SK-N-SH treated with all-trans-retinoic acid at 6 μM for 48 hours (cell line): ENCODE results near the gene DLX6.
A peak's percentile ranks its signal among the peaks of the same experiment; 100 is the strongest.

ENCODE experiments used
- ATAC-seq: fragments of 200-7000 bp; cut with Tn5 transposase; 3 replicates; pipeline ENCODE4 v1.9.1; 2020; ENCODE audit warnings: mild to moderate bottlenecking, moderate library complexity
- ARNTL ChIP-seq: fragments of 450-650 bp; formaldehyde crosslinking; IDR thresholded peaks from 2 replicates; pipeline ENCODE4 v1.5.0; 2020; ENCODE audit warnings: low read depth, mild to moderate bottlenecking, moderate library complexity, borderline replicate concordance
- BACH2 ChIP-seq: fragments of 250-450 bp; sonication (Bioruptor Pico); IDR thresholded peaks from 2 replicates; pipeline ENCODE4 v1.9.0; 2021; ENCODE audit warnings: mild to moderate bottlenecking, borderline replicate concordance
- CREB5 ChIP-seq: fragments of 250-450 bp; sonication (Bioruptor Pico); IDR thresholded peaks from 2 replicates; pipeline ENCODE4 v1.5.1; 2020; ENCODE audit warnings: low read depth, mild to moderate bottlenecking, moderate library complexity
- CSDC2 ChIP-seq: fragments of 250-450 bp; sonication (Bioruptor Pico); IDR thresholded peaks from 2 replicates; pipeline ENCODE4 v1.5.0; 2020; ENCODE audit warnings: mild to moderate bottlenecking, moderate library complexity
- CSRNP3 ChIP-seq: fragments of 250-450 bp; sonication (Bioruptor Pico); IDR thresholded peaks from 2 replicates; pipeline ENCODE4 v1.5.1; 2021; ENCODE audit warnings: mild to moderate bottlenecking, moderate library complexity
- ESRRG ChIP-seq: fragments of 250-450 bp; sonication (Bioruptor Pico); IDR thresholded peaks from 2 replicates; pipeline ENCODE4 v1.6.1; 2021; ENCODE audit warnings: mild to moderate bottlenecking
- OSR1 ChIP-seq: fragments of 250-450 bp; sonication (Bioruptor Pico); IDR thresholded peaks from 2 replicates; pipeline ENCODE4 v1.8.0; 2022; ENCODE audit warnings: moderate library complexity, mild to moderate bottlenecking, inconsistent platforms
- PATZ1 ChIP-seq: fragments of 250-450 bp; sonication (Bioruptor Pico); IDR thresholded peaks from 2 replicates; pipeline ENCODE4 v1.8.0; 2020; ENCODE audit warnings: mild to moderate bottlenecking, moderate library complexity, borderline replicate concordance
- POU6F1 ChIP-seq: fragments of 250-450 bp; sonication (Bioruptor Pico); IDR thresholded peaks from 2 replicates; pipeline ENCODE4 v1.8.0; 2021; ENCODE audit warnings: low read depth, mild to moderate bottlenecking, moderate library complexity, borderline replicate concordance
- PPARA ChIP-seq: fragments of 250-450 bp; sonication (Bioruptor Pico); IDR thresholded peaks from 2 replicates; pipeline ENCODE4 v1.5.0; 2020; ENCODE audit warnings: mild to moderate bottlenecking, borderline replicate concordance
- RARB ChIP-seq: fragments of 250-450 bp; sonication (Bioruptor Pico); IDR thresholded peaks from 2 replicates; pipeline ENCODE4 v1.8.0; 2021; ENCODE audit warnings: mild to moderate bottlenecking, moderate library complexity
- SNAI2 ChIP-seq: fragments of 250-450 bp; sonication (Bioruptor Pico); IDR thresholded peaks from 2 replicates; pipeline ENCODE4 v1.5.0; 2020; ENCODE audit warnings: mild to moderate bottlenecking, moderate library complexity
- TCF4 ChIP-seq: fragments of 250-450 bp; sonication (Bioruptor Pico); IDR thresholded peaks from 2 replicates; pipeline ENCODE4 v1.8.0; 2021; ENCODE audit warnings: mild to moderate bottlenecking, moderate library complexity, borderline replicate concordance
- TOX ChIP-seq: fragments of 250-450 bp; sonication (Bioruptor Pico); IDR thresholded peaks from 2 replicates; pipeline ENCODE4 v1.8.0; 2021; ENCODE audit warnings: mild to moderate bottlenecking, moderate library complexity, borderline replicate concordance
- TSHZ2 ChIP-seq: fragments of 250-450 bp; sonication (Bioruptor Pico); IDR thresholded peaks from 2 replicates; pipeline ENCODE4 v1.5.0; 2020; ENCODE audit warnings: mild to moderate bottlenecking, moderate library complexity
- ZC3H10 ChIP-seq: fragments of 250-450 bp; sonication (Bioruptor Pico); IDR thresholded peaks from 2 replicates; pipeline ENCODE4 v1.5.1; 2021; ENCODE audit warnings: mild to moderate bottlenecking, moderate library complexity
- ZFP3 ChIP-seq: fragments of 250-450 bp; sonication (Bioruptor Pico); IDR thresholded peaks from 2 replicates; pipeline ENCODE4 v1.5.0; 2020; ENCODE audit warnings: mild to moderate bottlenecking, moderate library complexity
- ZFP30 ChIP-seq: fragments of 450-650 bp; formaldehyde crosslinking; IDR thresholded peaks from 2 replicates; pipeline ENCODE4 v1.5.0; 2022; ENCODE audit warnings: mild to moderate bottlenecking, moderate library complexity
- ZNF70 ChIP-seq: fragments of 450-650 bp; formaldehyde crosslinking; IDR thresholded peaks from 2 replicates; pipeline ENCODE4 v1.5.0; 2020; ENCODE audit warnings: mild to moderate bottlenecking, moderate library complexity
- ZNF8 ChIP-seq: fragments of 450-650 bp; formaldehyde crosslinking; IDR thresholded peaks from 2 replicates; pipeline ENCODE4 v1.5.0; 2020; ENCODE audit warnings: mild to moderate bottlenecking, moderate library complexity

The DLX6 gene

GRCh38 chr7:97015756-97016380, 10.5 kb downstream of the DLX6 start:
- ATAC-seq = peak; percentile 6; the same call in 1 of the 3 replicates
- TF ChIP-seq OSR1 (CRISPR knock-in tag) = no peak
- no peak for TF ChIP-seq ZC3H10 (CRISPR knock-in tag)
- TF ChIP-seq PATZ1 (CRISPR knock-in tag) = no peak
- no peak for TF ChIP-seq ESRRG (CRISPR knock-in tag)
- no peak for TF ChIP-seq POU6F1 (CRISPR knock-in tag)
- no peak for TF ChIP-seq SNAI2
- TF ChIP-seq ZFP3 (CRISPR knock-in tag) = no peak
- TF ChIP-seq BACH2 (CRISPR knock-in tag) = no peak
- TF ChIP-seq CREB5 (CRISPR knock-in tag) = no peak
- no peak for TF ChIP-seq CSDC2 (CRISPR knock-in tag)
- TF ChIP-seq PPARA (CRISPR knock-in tag) = no peak
- no peak for TF ChIP-seq ZNF8
- no peak for TF ChIP-seq ARNTL (CRISPR knock-in tag)

- ATAC-seq = peak; percentile 72
- no peak for TF ChIP-seq TOX (CRISPR knock-in tag)
- no peak for TF ChIP-seq RARB (CRISPR knock-in tag)
- no peak for TF ChIP-seq CSDC2 (CRISPR knock-in tag)
- TF ChIP-seq ZNF8 = no peak
- no peak for TF ChIP-seq PPARA (CRISPR knock-in tag)
- no peak for TF ChIP-seq CSRNP3 (CRISPR knock-in tag)
- TF ChIP-seq ZNF70 (CRISPR knock-in tag) = no peak
- no peak for TF ChIP-seq POU6F1 (CRISPR knock-in tag)
- TF ChIP-seq ZFP30 (CRISPR knock-in tag) = no peak
- no peak for TF ChIP-seq OSR1 (CRISPR knock-in tag)
- TF ChIP-seq TSHZ2 (CRISPR knock-in tag) = no peak
- TF ChIP-seq TCF4 (CRISPR knock-in tag) = no peak
- no peak for TF ChIP-seq ZC3H10 (CRISPR knock-in tag)
- TF ChIP-seq PATZ1 (CRISPR knock-in tag) = no peak
- TF ChIP-seq ARNTL (CRISPR knock-in tag) = no peak
These were observed 11.2 kb downstream of the DLX6 start for GRCh38 chr7:97016381-97017191.
